OCI-LY3 (cell line): ENCODE data around the gene PTPRD.

Source experiments
- CTCF ChIP-seq: fragments of 200-600, 300-600 bp; sonication (generic); IDR thresholded peaks from 2 replicates; pipeline ENCODE4 v1.5.1; 2014; ENCODE audit warnings: antibody characterized with exemption, low read length, low read depth
- EZH2phosphoT487 ChIP-seq: fragments of 200-600 bp; shearing (Covaris generic); IDR thresholded peaks from 2 replicates; pipeline ENCODE4 v1.6.1; 2018; ENCODE audit warnings: antibody characterized with exemption, mixed run types, low read depth

GRCh38 chr9:10436756-10437155 lies 176.0 kb downstream of the PTPRD start:
- TF ChIP-seq CTCF (no peak), EZH2phosphoT487 (no peak)
